ENCODE measurements around the gene CPNE7. TPM values are rescaled to one million over a fixed set of nuclear protein-coding genes. Genes with fewer than 3 reads are reported as not detected.

CPNE7 gene
- total and polyA plus RNA-seq, 9 of the 15 experiments (the other 6 are each of a cell fraction or from before 2014, with no cell fraction given) = 0.30 to 73.4 (median 32.7) TPM

GRCh38 chr16:89561142-89561883, 14.2 kb upstream of the CPNE7 start (continued):
- TF ChIP-seq ZNF830 (CRISPR knock-in tag; IDR thresholded peaks at IDR 0.05) (no peak), SIN3A (IDR thresholded peaks at IDR 0.05; ENCODE audit: borderline replicate concordance in 2 of 2, control insufficient read depth in 1 of 2, low read depth in 2 of 2, low read length in 2 of 2) (0 out of 4 replicates have a peak, but pooled peaks of 1 of the 2 experiments have one; percentile 64), MECOM (CRISPR knock-in tag; IDR thresholded peaks at IDR 0.05) (no peak), SAP30 (IDR thresholded peaks at IDR 0.05; ENCODE audit: borderline replicate concordance, insufficient read depth, low read depth, low read length, poor library complexity, severe bottlenecking) (no peak), GABPA (tag; conservative IDR thresholded peaks at IDR 0.05; ENCODE audit: low read depth) (no peak), NR2C2 (CRISPR knock-in tag; IDR thresholded peaks at IDR 0.05) (no peak), NR2C2 (tag; IDR thresholded peaks at IDR 0.05) (no peak), RBFOX2 (IDR thresholded peaks at IDR 0.05; ENCODE audit: low read depth, low read length) (peak; percentile 85), ATF6 (CRISPR knock-in tag; IDR thresholded peaks at IDR 0.05) (0 out of 2 replicates have a peak, but pooled peaks have one; percentile 56), PTBP1 (IDR thresholded peaks at IDR 0.05; ENCODE audit: low read depth, low read length) (0 out of 2 replicates have a peak, but pooled peaks have one; percentile 4), MTF1 (CRISPR knock-in tag; IDR thresholded peaks at IDR 0.05; ENCODE audit: borderline replicate concordance) (no peak), MED1 (CRISPR knock-in tag; IDR thresholded peaks at IDR 0.05; ENCODE audit: borderline replicate concordance) (no peak), ZNF274 (IDR thresholded peaks at IDR 0.05; ENCODE audit: borderline replicate concordance, low read depth, low read length) (no peak), ZNF311 (CRISPR knock-in tag; IDR thresholded peaks at IDR 0.05) (no peak), NR3C1 (CRISPR knock-in tag; IDR thresholded peaks at IDR 0.05) (peak; percentile 86), ZNF583 (CRISPR knock-in tag; IDR thresholded peaks at IDR 0.05) (no peak), HMGN3 (IDR thresholded peaks at IDR 0.05; ENCODE audit: borderline replicate concordance, extremely low read depth, insufficient read length, low read depth, low read length) (peak; percentile 26), ZNF12 (CRISPR knock-in tag; IDR thresholded peaks at IDR 0.05) (0 out of 2 replicates have a peak, but pooled peaks have one; percentile 15)
- TF ChIP-seq, protein P1, sequence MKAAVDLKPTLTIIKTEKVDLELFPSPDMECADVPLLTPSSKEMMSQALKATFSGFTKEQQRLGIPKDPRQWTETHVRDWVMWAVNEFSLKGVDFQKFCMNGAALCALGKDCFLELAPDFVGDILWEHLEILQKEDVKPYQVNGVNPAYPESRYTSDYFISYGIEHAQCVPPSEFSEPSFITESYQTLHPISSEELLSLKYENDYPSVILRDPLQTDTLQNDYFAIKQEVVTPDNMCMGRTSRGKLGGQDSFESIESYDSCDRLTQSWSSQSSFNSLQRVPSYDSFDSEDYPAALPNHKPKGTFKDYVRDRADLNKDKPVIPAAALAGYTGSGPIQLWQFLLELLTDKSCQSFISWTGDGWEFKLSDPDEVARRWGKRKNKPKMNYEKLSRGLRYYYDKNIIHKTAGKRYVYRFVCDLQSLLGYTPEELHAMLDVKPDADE (conservative IDR thresholded peaks at IDR 0.05; ENCODE audit: control insufficient read depth, low read depth, low read length) = peak; percentile 31; the same call in 1 of the 2 replicates
- TF ChIP-seq, protein P2, sequence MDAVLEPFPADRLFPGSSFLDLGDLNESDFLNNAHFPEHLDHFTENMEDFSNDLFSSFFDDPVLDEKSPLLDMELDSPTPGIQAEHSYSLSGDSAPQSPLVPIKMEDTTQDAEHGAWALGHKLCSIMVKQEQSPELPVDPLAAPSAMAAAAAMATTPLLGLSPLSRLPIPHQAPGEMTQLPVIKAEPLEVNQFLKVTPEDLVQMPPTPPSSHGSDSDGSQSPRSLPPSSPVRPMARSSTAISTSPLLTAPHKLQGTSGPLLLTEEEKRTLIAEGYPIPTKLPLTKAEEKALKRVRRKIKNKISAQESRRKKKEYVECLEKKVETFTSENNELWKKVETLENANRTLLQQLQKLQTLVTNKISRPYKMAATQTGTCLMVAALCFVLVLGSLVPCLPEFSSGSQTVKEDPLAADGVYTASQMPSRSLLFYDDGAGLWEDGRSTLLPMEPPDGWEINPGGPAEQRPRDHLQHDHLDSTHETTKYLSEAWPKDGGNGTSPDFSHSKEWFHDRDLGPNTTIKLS (IDR thresholded peaks at IDR 0.05; ENCODE audit: borderline replicate concordance, low read depth) = no peak
- TF ChIP-seq, protein P3, sequence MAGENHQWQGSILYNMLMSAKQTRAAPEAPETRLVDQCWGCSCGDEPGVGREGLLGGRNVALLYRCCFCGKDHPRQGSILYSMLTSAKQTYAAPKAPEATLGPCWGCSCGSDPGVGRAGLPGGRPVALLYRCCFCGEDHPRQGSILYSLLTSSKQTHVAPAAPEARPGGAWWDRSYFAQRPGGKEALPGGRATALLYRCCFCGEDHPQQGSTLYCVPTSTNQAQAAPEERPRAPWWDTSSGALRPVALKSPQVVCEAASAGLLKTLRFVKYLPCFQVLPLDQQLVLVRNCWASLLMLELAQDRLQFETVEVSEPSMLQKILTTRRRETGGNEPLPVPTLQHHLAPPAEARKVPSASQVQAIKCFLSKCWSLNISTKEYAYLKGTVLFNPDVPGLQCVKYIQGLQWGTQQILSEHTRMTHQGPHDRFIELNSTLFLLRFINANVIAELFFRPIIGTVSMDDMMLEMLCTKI (IDR thresholded peaks at IDR 0.05; ENCODE audit: partially characterized antibody) = no peak

Data from K562 (cell line).